Left lobe of liver (tissue), 2 donors: Measurements from ENCODE around the gene PDCD10. TPM values are rescaled to one million over a fixed set of nuclear protein-coding genes. Genes with fewer than 3 reads are reported as not detected.

Experiments used
- ATAC-seq: fragments of 200-7000 bp; cut with Tn5 transposase; one replicate; pipeline ENCODE4 v1.9.1; 2020; ENCODE audit warnings: mild to moderate bottlenecking, moderate library complexity
- DNase-seq: peaks from one replicate; pipeline ENCODE4 v3.0.0-alpha.2; 2020; ENCODE audit warnings: low spot score
- total RNA-seq: library from RNA; stranded (reverse); gene quantifications from one replicate; pipeline ENCODE4 v1.2.1, GENCODE V29; 2021
- donor health status: DM: no; HTN: no; CAD: no; lungs with moderate emphysema.
- donor health status: DM: no; HTN: yes; CAD: no.

The PDCD10 gene
- 13.5 TPM for total RNA-seq

- DNase-seq (peak; percentile 99), ATAC-seq (peak; percentile 92)
Measured at GRCh38 chr3:167734498-167735232, at the start of gene PDCD10. TSS of gene PDCD10 (minus strand) at chr3:167734892. CDS start at chr3:167720157, 14,735 bp downstream.

GRCh38 chr3:167783781-167784180 is 49.1 kb upstream of the PDCD10 start:
- DNase-seq (no peak), ATAC-seq (no peak)

GRCh38 chr3:167780214-167780883 is 45.7 kb upstream of the PDCD10 start:
- no peak for DNase-seq
- ATAC-seq = no peak

GRCh38 chr3:167777356-167777755 is 42.7 kb upstream of the PDCD10 start:
- DNase-seq (no peak), ATAC-seq (no peak)

GRCh38 chr3:167776066-167776685 is 41.5 kb upstream of the PDCD10 start:
- no peak for ATAC-seq
- no peak for DNase-seq

- ATAC-seq = no peak
- DNase-seq = no peak
Measured at GRCh38 chr3:167773584-167773983, 38.9 kb upstream of the PDCD10 start.

GRCh38 chr3:167772992-167773391 is 38.3 kb upstream of the PDCD10 start:
- ATAC-seq (no peak), DNase-seq (no peak)

- no peak for DNase-seq
- ATAC-seq = no peak
Measured at GRCh38 chr3:167762296-167762695, 27.6 kb upstream of the PDCD10 start.

GRCh38 chr3:167761302-167761701 is 26.6 kb upstream of the PDCD10 start:
- ATAC-seq = no peak
- no peak for DNase-seq

- DNase-seq (no peak), ATAC-seq (no peak)
Measured at GRCh38 chr3:167754049-167754448, 19.4 kb upstream of the PDCD10 start.

GRCh38 chr3:167750272-167750971 is 15.7 kb upstream of the PDCD10 start:
- DNase-seq (no peak), ATAC-seq (no peak)

- ATAC-seq = no peak
Measured at GRCh38 chr3:167749728-167750127, 15.0 kb upstream of the PDCD10 start.

GRCh38 chr3:167749209-167749608 is 14.5 kb upstream of the PDCD10 start:
- ATAC-seq = no peak
- DNase-seq = no peak

More at GRCh38 chr3:167749728-167750127, 15.0 kb upstream of the PDCD10 start:
- no peak for DNase-seq

- ATAC-seq (no peak), DNase-seq (no peak)
Measured at GRCh38 chr3:167743799-167744198, 9.1 kb upstream of the PDCD10 start.

GRCh38 chr3:167742338-167742737 is 7.6 kb upstream of the PDCD10 start:
- ATAC-seq (no peak), DNase-seq (no peak)

GRCh38 chr3:167740961-167741587 is 6.4 kb upstream of the PDCD10 start:
- no peak for DNase-seq
- peak; percentile 63 for ATAC-seq

- DNase-seq (no peak), ATAC-seq (no peak)
Measured at GRCh38 chr3:167739190-167739810, 4.6 kb upstream of the PDCD10 start.

GRCh38 chr3:167738037-167738436 is 3.3 kb upstream of the PDCD10 start:
- ATAC-seq (no peak), DNase-seq (no peak)

- no peak for ATAC-seq
- no peak for DNase-seq
Measured at GRCh38 chr3:167736997-167737396, 2.3 kb upstream of the PDCD10 start.

GRCh38 chr3:167736264-167736787 is 1.6 kb upstream of the PDCD10 start:
- DNase-seq (no peak), ATAC-seq (no peak)
